A549 (cell line): ENCODE measurements around the gene PAM16. TPM values are rescaled to one million over a fixed set of nuclear protein-coding genes. Genes with fewer than 3 reads are reported as not detected.
A peak's percentile ranks its signal among the peaks of the same experiment; 100 is the strongest.

Experiments used
- ATAC-seq, 2 experiments: fragments of 200-7000 bp in 1 of 2; fragments of >200 bp in 1 of 2; cut with Nextera tagmentation in 1 of 2; cut with Tn5 transposase in 1 of 2; 3 replicates each; pipeline versions ENCODE4 v1.8.0 to v1.9.1; 2018 to 2020; ENCODE audit warnings: mild to moderate bottlenecking in 1 of 2, moderate library complexity in 1 of 2
- CTCF ChIA-PET: fragments of 300-600 bp; sonication (Branson Sonifier 250); formaldehyde crosslinking; extraction: SDS; loops from one replicate; lab custom pipeline; 2021; ENCODE audit warnings: antibody characterized with exemption, inconsistent platforms; lab: Yijun Ruan, JAX
- POLR2A ChIA-PET: fragments of 350-600 bp; formaldehyde crosslinking; extraction: SDS; loops from one replicate; lab custom pipeline; 2021; ENCODE audit warnings: antibody characterized with exemption, inconsistent platforms; lab: Yijun Ruan, JAX
- DNase-seq, 2 experiments: peaks; one replicate each; pipeline versions ENCODE4 v3.0.0 to v3.0.0-alpha.2; 2011 to 2016; ENCODE audit warnings: low read depth in 1 of 2, low spot score in 1 of 2
- FAIRE-seq: peaks from 2 replicates; lab custom pipeline; 2011; peaks lifted over from hg19 to GRCh38; lab: Jason Lieb, UNC
- H3K27ac ChIP-seq, 2 experiments: fragments of >200 bp; sonication (Bioruptor Twin); formaldehyde crosslinking; 3 replicates each; pipeline ENCODE4 v1.5.1; 2016 to 2017
- H3K4me1 ChIP-seq: fragments of >200 bp; sonication (Bioruptor Twin); formaldehyde crosslinking; 3 replicates; pipeline ENCODE4 v1.6.1; 2016
- H3K4me2 ChIP-seq: fragments of >200 bp; sonication (Bioruptor Twin); formaldehyde crosslinking; 3 replicates; pipeline ENCODE4 v1.6.1; 2016
- H3K4me3 ChIP-seq: fragments of >200 bp; sonication (Bioruptor Twin); formaldehyde crosslinking; 3 replicates; pipeline ENCODE4 v1.5.1; 2016
- H3K9me3 ChIP-seq: fragments of >200 bp; sonication (Bioruptor Twin); formaldehyde crosslinking; 3 replicates; pipeline ENCODE4 v1.6.1; 2016
- CBX2 ChIP-seq: fragments of 200-600 bp; sonication (generic); IDR thresholded peaks from 2 replicates; pipeline ENCODE4 v1.6.1; 2016; ENCODE audit warnings: low read depth, mild to moderate bottlenecking, borderline replicate concordance
- CTCF ChIP-seq: fragments of >200 bp; sonication (Bioruptor Twin); formaldehyde crosslinking; IDR thresholded peaks from 3 replicates; pipeline ENCODE4 v1.5.1; 2016
- EP300 ChIP-seq, 2 experiments: fragments of >200 bp; sonication (Bioruptor Twin); formaldehyde crosslinking; IDR thresholded peaks; 2 replicates in 1 of 2; 3 replicates in 1 of 2; pipeline ENCODE4 v1.6.1; 2016 to 2017
- HMGXB4 ChIP-seq: fragments of 250-450 bp; sonication (Bioruptor Pico); IDR thresholded peaks from 2 replicates; pipeline ENCODE4 v1.5.0; 2021; ENCODE audit warnings: mild to moderate bottlenecking, moderate library complexity, borderline replicate concordance
- HOXA7 ChIP-seq: fragments of 250-450 bp; sonication (Bioruptor Pico); IDR thresholded peaks from 2 replicates; pipeline ENCODE4 v1.5.0; 2020; ENCODE audit warnings: mild to moderate bottlenecking, moderate library complexity
- JUN ChIP-seq, 2 experiments: fragments of >200 bp; sonication (Bioruptor Twin); formaldehyde crosslinking; IDR thresholded peaks; 2 replicates in 1 of 2; 3 replicates in 1 of 2; pipeline ENCODE4 v1.6.1; 2016 to 2017
- MAX ChIP-seq: IDR thresholded peaks from 2 replicates; pipeline ENCODE4 v1.6.1; 2012
- MAZ ChIP-seq: fragments of 150-350 bp; IDR thresholded peaks from 2 replicates; pipeline ENCODE4 v1.6.1; 2014; ENCODE audit warnings: antibody characterized with exemption, low read depth, low read length, borderline replicate concordance
- NPAS2 ChIP-seq: fragments of 250-450 bp; sonication (Bioruptor Pico); IDR thresholded peaks from 2 replicates; pipeline ENCODE4 v1.8.0; 2022; ENCODE audit warnings: mild to moderate bottlenecking, moderate library complexity, borderline replicate concordance
- NR3C1 ChIP-seq: fragments of >200 bp; sonication (Bioruptor Twin); formaldehyde crosslinking; IDR thresholded peaks from 3 replicates; pipeline ENCODE4 v1.6.1; 2017
- POLR2A ChIP-seq: IDR thresholded peaks from 2 replicates; pipeline ENCODE4 v1.6.1; 2012; ENCODE audit warnings: mild to moderate bottlenecking, low read length
- POLR2AphosphoS2 ChIP-seq: conservative IDR thresholded peaks from 2 replicates; pipeline ENCODE4 v1.6.1; 2012; ENCODE audit warnings: low read length, improper control_type of control experiment, inconsistent platforms
- RAD21 ChIP-seq, 2 experiments: fragments of >200 bp in 1 of 2; sonication (Bioruptor Twin) in 1 of 2; formaldehyde crosslinking in 1 of 2; IDR thresholded peaks in 1 of 2; conservative IDR thresholded peaks in 1 of 2; 2 replicates in 1 of 2; 3 replicates in 1 of 2; pipeline ENCODE4 v1.6.1; 2012 to 2018; ENCODE audit warnings: inconsistent platforms in 1 of 2
- SREBF2 ChIP-seq: fragments of 450-650 bp; IDR thresholded peaks from 2 replicates; pipeline ENCODE4 v1.6.1; 2014; ENCODE audit warnings: mild to moderate bottlenecking, moderate library complexity
- ZC3H11A ChIP-seq: fragments of 450-650 bp; IDR thresholded peaks from 2 replicates; pipeline ENCODE4 v1.6.1; 2014; ENCODE audit warnings: antibody characterized with exemption, mild to moderate bottlenecking
- ZSCAN20 ChIP-seq: fragments of 250-450 bp; sonication (Bioruptor Pico); IDR thresholded peaks from 2 replicates; pipeline ENCODE4 v1.8.0; 2022; ENCODE audit warnings: mild to moderate bottlenecking, moderate library complexity
- WGBS: methylation state at CpG from one replicate; pipeline ENCODE4 v1.1.6; 2017; ENCODE audit errors: missing lambda C conversion rate; 5-methylcytosine and 5-hydroxymethylcytosine counted together
- polyA plus RNA-seq, 4 experiments: library from polyadenylated mRNA; depleted of rRNA in 3 of 4; stranded (reverse); fragments of >200 nt; fragmentation: RNase III in 1 of 4; extraction: RNeasy Plus Mini Kit Qiagen cat#74134 plus additional on column Dnase treatment in 1 of 4; gene quantifications; 2 replicates in 3 of 4; 3 replicates in 1 of 4; pipeline ENCODE4 v1.2.3, GENCODE V29; 2011 to 2017
- TF ChIP-seq, protein P1 (sequence below): fragments of 150-350 bp; IDR thresholded peaks from 2 replicates; pipeline ENCODE4 v1.6.1; 2014; ENCODE audit warnings: low read depth, mild to moderate bottlenecking, low read length
- TF ChIP-seq, protein P2 (sequence below): IDR thresholded peaks from 2 replicates; pipeline ENCODE4 v1.6.1; 2012; ENCODE audit warnings: low read depth, borderline replicate concordance
- TF ChIP-seq, protein P3 (sequence below): fragments of 250-450 bp; sonication (Bioruptor Pico); IDR thresholded peaks from 2 replicates; pipeline ENCODE4 v1.5.0; 2020; ENCODE audit warnings: low read depth, mild to moderate bottlenecking, moderate library complexity

Gene PAM16
- polyA plus RNA-seq, 2 of the 4 experiments (the other 2 are of a cell fraction) = 55.1 to 59.1 TPM

DNA sequence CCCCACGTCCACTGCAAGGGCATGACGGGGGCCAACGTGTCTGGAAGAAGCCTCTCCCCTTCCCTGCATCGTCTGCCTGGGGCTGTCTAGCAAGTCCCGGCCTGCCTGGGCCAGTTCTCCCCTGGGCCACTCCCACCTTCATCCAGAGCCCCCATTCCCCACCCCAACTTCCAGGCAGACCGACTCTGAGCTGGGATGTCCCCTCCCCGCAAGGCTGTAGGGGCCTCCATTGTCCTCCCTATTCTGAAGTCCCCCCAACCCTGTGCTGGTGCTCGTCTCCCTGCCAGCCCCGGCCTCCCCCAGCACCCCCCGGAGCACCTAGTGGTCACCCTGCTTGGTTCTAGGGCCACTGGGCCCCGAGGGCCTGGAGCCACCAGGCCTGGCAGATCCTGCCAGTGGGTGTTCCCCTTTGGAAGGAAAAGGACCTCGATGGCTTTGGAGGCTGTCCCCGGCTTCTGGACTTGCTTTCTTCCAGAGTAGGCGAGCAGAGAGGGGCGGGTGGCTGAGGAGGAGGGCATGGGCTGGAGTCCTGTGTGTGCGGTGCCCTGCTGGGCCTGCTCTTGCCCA, 30.5 kb downstream of the PAM16 start:
- Histone ChIP-seq H3K27ac (peak overlapping the region; percentile 19 to 96; a peak in 4 of 6 replicates), H3K4me2 (peak overlapping the region; percentile 93), H3K4me1 (peaks cover 78% of the 10 kb centered on the region), H3K4me3 (no peak overlapping the region), H3K9me3 (no peaks in the 10 kb centered on the region)
- TF ChIP-seq POLR2A (no peak), CBX2 (no peak), HMGXB4 (CRISPR knock-in tag) (no peak), ZC3H11A (no peak), NR3C1 (no peak), CTCF (no peak), POLR2AphosphoS2 (no peak), SREBF2 (no peak), ZSCAN20 (CRISPR knock-in tag) (no peak), NPAS2 (CRISPR knock-in tag) (no peak), MAX (no peak), JUN (IDR thresholded peaks at IDR 0.05) (no peak), RAD21 (conservative IDR thresholded peaks at IDR 0.05 in 1 of 2, IDR thresholded peaks at IDR 0.05 in 1 of 2) (no peak), EP300 (IDR thresholded peaks at IDR 0.05) (no peak), MAZ (no peak), HOXA7 (CRISPR knock-in tag) (no peak)
- TF ChIP-seq, protein P1, sequence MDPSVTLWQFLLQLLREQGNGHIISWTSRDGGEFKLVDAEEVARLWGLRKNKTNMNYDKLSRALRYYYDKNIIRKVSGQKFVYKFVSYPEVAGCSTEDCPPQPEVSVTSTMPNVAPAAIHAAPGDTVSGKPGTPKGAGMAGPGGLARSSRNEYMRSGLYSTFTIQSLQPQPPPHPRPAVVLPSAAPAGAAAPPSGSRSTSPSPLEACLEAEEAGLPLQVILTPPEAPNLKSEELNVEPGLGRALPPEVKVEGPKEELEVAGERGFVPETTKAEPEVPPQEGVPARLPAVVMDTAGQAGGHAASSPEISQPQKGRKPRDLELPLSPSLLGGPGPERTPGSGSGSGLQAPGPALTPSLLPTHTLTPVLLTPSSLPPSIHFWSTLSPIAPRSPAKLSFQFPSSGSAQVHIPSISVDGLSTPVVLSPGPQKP = no peak
- TF ChIP-seq, protein P2, sequence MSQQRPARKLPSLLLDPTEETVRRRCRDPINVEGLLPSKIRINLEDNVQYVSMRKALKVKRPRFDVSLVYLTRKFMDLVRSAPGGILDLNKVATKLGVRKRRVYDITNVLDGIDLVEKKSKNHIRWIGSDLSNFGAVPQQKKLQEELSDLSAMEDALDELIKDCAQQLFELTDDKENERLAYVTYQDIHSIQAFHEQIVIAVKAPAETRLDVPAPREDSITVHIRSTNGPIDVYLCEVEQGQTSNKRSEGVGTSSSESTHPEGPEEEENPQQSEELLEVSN = no peak
- TF ChIP-seq, protein P3, sequence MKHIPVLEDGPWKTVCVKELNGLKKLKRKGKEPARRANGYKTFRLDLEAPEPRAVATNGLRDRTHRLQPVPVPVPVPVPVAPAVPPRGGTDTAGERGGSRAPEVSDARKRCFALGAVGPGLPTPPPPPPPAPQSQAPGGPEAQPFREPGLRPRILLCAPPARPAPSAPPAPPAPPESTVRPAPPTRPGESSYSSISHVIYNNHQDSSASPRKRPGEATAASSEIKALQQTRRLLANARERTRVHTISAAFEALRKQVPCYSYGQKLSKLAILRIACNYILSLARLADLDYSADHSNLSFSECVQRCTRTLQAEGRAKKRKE (CRISPR knock-in tag) = no peak
- ChIA-PET POLR2A (no interaction called here), CTCF (interaction anchor here (0.6 to 22.8 kb wide), 8 partner anchors 7 to 82 kb away, joined by 3 to 423 read pairs (median 10); partner anchors contain the start of gene GLIS2)
- FAIRE-seq (no peak), DNase-seq (no peak), ATAC-seq (no peak)
- 73% methylated on average over 10 of the region's 16 CpGs for WGBS
